ENCODE data around the gene SDK1.

DNA sequence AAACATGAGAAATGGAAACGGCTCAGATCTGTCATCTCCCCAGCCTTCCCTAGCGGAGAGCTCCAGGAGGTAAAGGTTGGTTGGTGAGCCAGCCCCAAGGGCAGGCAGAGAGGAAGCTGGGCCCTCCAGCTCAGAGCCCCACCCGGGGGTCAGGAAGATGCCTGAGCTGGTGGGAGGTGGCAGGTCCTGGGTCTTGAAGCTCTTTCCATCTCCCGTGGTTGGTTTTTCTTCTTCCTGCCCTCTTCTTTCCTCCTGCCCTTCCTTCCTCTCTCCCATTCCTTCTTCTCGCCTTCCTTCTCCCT is 996.8 kb downstream of the SDK1 start:
- no peak for TF ChIP-seq POLR2A (IDR thresholded peaks at IDR 0.05)
- TF ChIP-seq, protein P1, sequence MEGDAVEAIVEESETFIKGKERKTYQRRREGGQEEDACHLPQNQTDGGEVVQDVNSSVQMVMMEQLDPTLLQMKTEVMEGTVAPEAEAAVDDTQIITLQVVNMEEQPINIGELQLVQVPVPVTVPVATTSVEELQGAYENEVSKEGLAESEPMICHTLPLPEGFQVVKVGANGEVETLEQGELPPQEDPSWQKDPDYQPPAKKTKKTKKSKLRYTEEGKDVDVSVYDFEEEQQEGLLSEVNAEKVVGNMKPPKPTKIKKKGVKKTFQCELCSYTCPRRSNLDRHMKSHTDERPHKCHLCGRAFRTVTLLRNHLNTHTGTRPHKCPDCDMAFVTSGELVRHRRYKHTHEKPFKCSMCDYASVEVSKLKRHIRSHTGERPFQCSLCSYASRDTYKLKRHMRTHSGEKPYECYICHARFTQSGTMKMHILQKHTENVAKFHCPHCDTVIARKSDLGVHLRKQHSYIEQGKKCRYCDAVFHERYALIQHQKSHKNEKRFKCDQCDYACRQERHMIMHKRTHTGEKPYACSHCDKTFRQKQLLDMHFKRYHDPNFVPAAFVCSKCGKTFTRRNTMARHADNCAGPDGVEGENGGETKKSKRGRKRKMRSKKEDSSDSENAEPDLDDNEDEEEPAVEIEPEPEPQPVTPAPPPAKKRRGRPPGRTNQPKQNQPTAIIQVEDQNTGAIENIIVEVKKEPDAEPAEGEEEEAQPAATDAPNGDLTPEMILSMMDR (IDR thresholded peaks at IDR 0.05): no peak

All from body of pancreas (tissue), 4 donors.